Muscle layer of duodenum (tissue), 2 donors: ENCODE measurements around the gene FUT4.

Experiments used
- H3K27ac ChIP-seq: one replicate; pipeline ENCODE4 v1.7.0; 2013; ENCODE audit warnings: mild to moderate bottlenecking, low read length
- H3K27me3 ChIP-seq: one replicate; pipeline ENCODE4 v1.7.0; 2013; ENCODE audit warnings: low read depth, mild to moderate bottlenecking, control low read depth, low read length
- H3K36me3 ChIP-seq, 2 donors: one replicate each; pipeline ENCODE4 v1.7.0; 2013; ENCODE audit warnings: low read length in 2 of 2, control low read depth in 1 of 2, mild to moderate bottlenecking in 1 of 2; ENCODE audit not compliant: insufficient read depth in 2 of 2, control insufficient read depth in 1 of 2
- H3K4me1 ChIP-seq, 2 donors: one replicate each; pipeline ENCODE4 v1.7.0; 2013; ENCODE audit warnings: low read length in 2 of 2, mild to moderate bottlenecking in 2 of 2, control low read depth in 1 of 2, moderate library complexity in 1 of 2; ENCODE audit not compliant: insufficient read depth in 2 of 2, control insufficient read depth in 1 of 2
- H3K4me3 ChIP-seq, 2 donors: one replicate each; pipeline ENCODE4 v1.7.0; 2013; ENCODE audit warnings: low read length in 2 of 2, low read depth in 1 of 2, mild to moderate bottlenecking in 1 of 2
- H3K9me3 ChIP-seq, 2 donors: one replicate each; pipeline ENCODE4 v1.7.0; 2013; ENCODE audit warnings: low read length in 2 of 2, control low read depth in 1 of 2, mild to moderate bottlenecking in 1 of 2; ENCODE audit not compliant: control insufficient read depth in 1 of 2
- donor health status: healthy.

Gene FUT4

GRCh38 chr11:94533696-94534630 lies 9.8 kb upstream of the FUT4 start:
- Histone ChIP-seq H3K36me3 (no peaks in the 10 kb centered on the region), H3K9me3 (no peaks in the 10 kb centered on the region), H3K4me1 (peaks cover 4 to 8% of the 10 kb centered on the region in 2 donors), H3K4me3 (peak overlapping the region in 1 of 2 donors; percentile 3), H3K27ac (no peak overlapping the region), H3K27me3 (no peaks in the 10 kb centered on the region)

- Histone ChIP-seq H3K36me3 (no peaks in the 10 kb centered on the region), H3K4me3 (no peak overlapping the region), H3K9me3 (no peaks in the 10 kb centered on the region), H3K4me1 (peaks cover 4 to 8% of the 10 kb centered on the region in 2 donors), H3K27me3 (no peaks in the 10 kb centered on the region), H3K27ac (no peak overlapping the region)
Observed at GRCh38 chr11:94536386-94536785, 7.3 kb upstream of the FUT4 start.

GRCh38 chr11:94537031-94537600 lies 6.6 kb upstream of the FUT4 start:
- peaks cover 4 to 8% of the 10 kb centered on the region in 2 donors for H3K4me1 ChIP-seq
- H3K9me3 ChIP-seq, result no peaks in the 10 kb centered on the region
- H3K27me3 ChIP-seq, result no peaks in the 10 kb centered on the region
- no peaks in the 10 kb centered on the region for H3K36me3 ChIP-seq
- no peak overlapping the region for H3K4me3 ChIP-seq
- no peak overlapping the region for H3K27ac ChIP-seq

GRCh38 chr11:94539420-94539819 lies 4.3 kb upstream of the FUT4 start:
- Histone ChIP-seq H3K27ac (peak overlapping the region; percentile 47), H3K4me3 (no peak overlapping the region), H3K36me3 (peaks cover 0 to 3% of the 10 kb centered on the region in 2 donors), H3K27me3 (no peaks in the 10 kb centered on the region), H3K4me1 (peaks cover 0 to 9% of the 10 kb centered on the region in 2 donors), H3K9me3 (no peaks in the 10 kb centered on the region)

GRCh38 chr11:94544646-94545263 lies 1.0 kb downstream of the FUT4 start:
- Histone ChIP-seq H3K9me3 (no peaks in the 10 kb centered on the region), H3K4me1 (peaks cover 0 to 49% of the 10 kb centered on the region in 2 donors), H3K27ac (no peak overlapping the region), H3K36me3 (peaks cover 0 to 3% of the 10 kb centered on the region in 2 donors), H3K4me3 (peak overlapping the region; percentile 70 to 72), H3K27me3 (no peaks in the 10 kb centered on the region)

- Histone ChIP-seq H3K9me3 (no peaks in the 10 kb centered on the region), H3K4me3 (peak overlapping the region; percentile 70 to 72), H3K27me3 (no peaks in the 10 kb centered on the region), H3K4me1 (peaks cover 0 to 49% of the 10 kb centered on the region in 2 donors), H3K36me3 (peaks cover 0 to 3% of the 10 kb centered on the region in 2 donors), H3K27ac (peak overlapping the region; percentile 10)
Observed at GRCh38 chr11:94545264-94546161, 1.8 kb downstream of the FUT4 start.

- Histone ChIP-seq H3K4me3 (peak overlapping the region; percentile 70 to 72), H3K36me3 (peaks cover 0 to 3% of the 10 kb centered on the region in 2 donors), H3K9me3 (no peaks in the 10 kb centered on the region), H3K27ac (peak overlapping the region; percentile 10), H3K4me1 (peaks cover 0 to 49% of the 10 kb centered on the region in 2 donors), H3K27me3 (no peaks in the 10 kb centered on the region)
Observed at GRCh38 chr11:94546162-94546470, 2.4 kb downstream of the FUT4 start.

- Histone ChIP-seq H3K9me3 (no peaks in the 10 kb centered on the region), H3K4me1 (peaks cover 0 to 49% of the 10 kb centered on the region in 2 donors), H3K27ac (no peak overlapping the region), H3K4me3 (peak overlapping the region; percentile 17 to 70), H3K36me3 (peaks cover 0 to 3% of the 10 kb centered on the region in 2 donors), H3K27me3 (no peaks in the 10 kb centered on the region)
Observed at GRCh38 chr11:94546886-94547285, 3.2 kb downstream of the FUT4 start.

- H3K27ac ChIP-seq, result no peak overlapping the region
- H3K36me3 ChIP-seq, result peaks cover 0 to 4% of the 10 kb centered on the region in 2 donors
- H3K4me1 ChIP-seq, result peaks cover 0 to 44% of the 10 kb centered on the region in 2 donors
- peak overlapping the region in 1 of 2 donors; percentile 3 for H3K4me3 ChIP-seq
- no peaks in the 10 kb centered on the region for H3K27me3 ChIP-seq
- no peaks in the 10 kb centered on the region for H3K9me3 ChIP-seq
Observed at GRCh38 chr11:94549146-94549545, 5.4 kb downstream of the FUT4 start.

- Histone ChIP-seq H3K9me3 (no peaks in the 10 kb centered on the region), H3K4me1 (peaks cover 0 to 38% of the 10 kb centered on the region in 2 donors), H3K27ac (no peak overlapping the region)
Observed at GRCh38 chr11:94550513-94550912, 6.8 kb downstream of the FUT4 start.

More at GRCh38 chr11:94550513-94550912, 6.8 kb downstream of the FUT4 start:
- Histone ChIP-seq H3K4me3 (no peak overlapping the region), H3K36me3 (peaks cover 0 to 4% of the 10 kb centered on the region in 2 donors), H3K27me3 (no peaks in the 10 kb centered on the region)
